ENCODE results near the gene OBSL1. TPM values are rescaled to one million over a fixed set of nuclear protein-coding genes. Genes with fewer than 3 reads are reported as not detected.

Gene OBSL1
- total and polyA plus RNA-seq, 4 donors: 14.2 to 35.3 (median 27.3) TPM

- no peak for TF ChIP-seq REST (IDR thresholded peaks at IDR 0.05)
These were observed 5.4 kb upstream of the OBSL1 start (continued) for GRCh38 chr2:219576505-219577388.

- WGBS: 80% methylated on average over 6 of the region's 6 CpGs
- no peak overlapping the region for H3K27ac ChIP-seq (ENCODE audit: low read depth in 1 of 2, low read length in 2 of 2)
- no peak for DNase-seq (ENCODE audit: low spot score)
- H3K9ac ChIP-seq (ENCODE audit: low read depth in 1 of 2, low read length in 2 of 2): no peak overlapping the region
- H3K4me1 ChIP-seq (ENCODE audit: control insufficient read depth in 4 of 4, insufficient read depth in 4 of 4, low read length in 3 of 4): peaks cover 0 to 8% (median 6%) of the 10 kb centered on the region in 4 donors
- peaks cover 0 to 2% (median 0%) of the 10 kb centered on the region in 4 donors for H3K27me3 ChIP-seq (ENCODE audit: control insufficient read depth in 4 of 4, insufficient read depth in 4 of 4, low read length in 3 of 4)
- TF ChIP-seq GABPA (IDR thresholded peaks at IDR 0.05 in 1 of 2, conservative IDR thresholded peaks at IDR 0.05 in 1 of 2) (no peak), REST (IDR thresholded peaks at IDR 0.05) (no peak), HNF4A (conservative IDR thresholded peaks at IDR 0.05) (no peak), ATF3 (IDR thresholded peaks at IDR 0.05) (no peak), RAD21 (IDR thresholded peaks at IDR 0.05) (no peak), HNF4G (IDR thresholded peaks at IDR 0.05) (no peak), SP1 (IDR thresholded peaks at IDR 0.05) (no peak)
- H3K36me3 ChIP-seq (ENCODE audit: control insufficient read depth in 4 of 4, insufficient read depth in 3 of 4, low read depth in 1 of 4, low read length in 3 of 4): no peaks in the 10 kb centered on the region
- H3K4me3 ChIP-seq (ENCODE audit: low read depth in 1 of 3, low read length in 3 of 3): no peak overlapping the region
- no peaks in the 10 kb centered on the region for H3K9me3 ChIP-seq (ENCODE audit: control insufficient read depth in 4 of 4, low read length in 3 of 4)
These were observed 4.5 kb upstream of the OBSL1 start for GRCh38 chr2:219575566-219576504.

Data from liver (tissue), 9 donors.